RWPE2 (cell line): ENCODE results near the gene RAB3A.

Experiments used
- ATAC-seq: fragments of 200-7000 bp; cut with Tn5 transposase; 3 replicates; pipeline ENCODE4 v1.9.1; 2021; ENCODE audit warnings: low read depth
- DNase-seq: peaks from one replicate; pipeline ENCODE4 v3.0.0-alpha.2; 2020; ENCODE audit warnings: low spot score
- H3K27ac ChIP-seq: fragments of 450-650 bp; 2 replicates; pipeline ENCODE4 v1.5.1; 2017; ENCODE audit warnings: mild to moderate bottlenecking; ENCODE audit not compliant: poor library complexity, severe bottlenecking
- H3K27me3 ChIP-seq: fragments of 250-450 bp; sonication (Bioruptor Pico); 2 replicates; pipeline ENCODE4 v1.5.1; 2021; ENCODE audit warnings: mild to moderate bottlenecking, moderate library complexity; ENCODE audit not compliant: insufficient read depth, poor library complexity, severe bottlenecking
- H3K36me3 ChIP-seq: fragments of 250-450 bp; sonication (Bioruptor Pico); 2 replicates; pipeline ENCODE4 v1.5.1; 2020; ENCODE audit warnings: low read depth, mild to moderate bottlenecking, moderate library complexity
- H3K4me1 ChIP-seq: fragments of 250-450 bp; sonication (Bioruptor Pico); 2 replicates; pipeline ENCODE4 v1.5.1; 2021; ENCODE audit warnings: mild to moderate bottlenecking, moderate library complexity; ENCODE audit not compliant: insufficient read depth, poor library complexity, severe bottlenecking
- H3K4me3 ChIP-seq: fragments of 250-450 bp; sonication (Bioruptor Pico); 2 replicates; pipeline ENCODE4 v1.5.1; 2021; ENCODE audit warnings: mild to moderate bottlenecking, moderate library complexity; ENCODE audit not compliant: severe bottlenecking
- H3K9me3 ChIP-seq: fragments of 250-450 bp; sonication (Bioruptor Pico); 2 replicates; pipeline ENCODE4 v1.5.1; 2021; ENCODE audit warnings: mild to moderate bottlenecking, moderate library complexity; ENCODE audit not compliant: severe bottlenecking
- TF ChIP-seq, protein P1 (sequence below): fragments of 450-650 bp; IDR thresholded peaks from one replicate; pipeline ENCODE4 v1.5.1; 2017; ENCODE audit warnings: mild to moderate bottlenecking, moderate library complexity; ENCODE audit not compliant: poor library complexity, severe bottlenecking

RAB3A gene

DNA sequence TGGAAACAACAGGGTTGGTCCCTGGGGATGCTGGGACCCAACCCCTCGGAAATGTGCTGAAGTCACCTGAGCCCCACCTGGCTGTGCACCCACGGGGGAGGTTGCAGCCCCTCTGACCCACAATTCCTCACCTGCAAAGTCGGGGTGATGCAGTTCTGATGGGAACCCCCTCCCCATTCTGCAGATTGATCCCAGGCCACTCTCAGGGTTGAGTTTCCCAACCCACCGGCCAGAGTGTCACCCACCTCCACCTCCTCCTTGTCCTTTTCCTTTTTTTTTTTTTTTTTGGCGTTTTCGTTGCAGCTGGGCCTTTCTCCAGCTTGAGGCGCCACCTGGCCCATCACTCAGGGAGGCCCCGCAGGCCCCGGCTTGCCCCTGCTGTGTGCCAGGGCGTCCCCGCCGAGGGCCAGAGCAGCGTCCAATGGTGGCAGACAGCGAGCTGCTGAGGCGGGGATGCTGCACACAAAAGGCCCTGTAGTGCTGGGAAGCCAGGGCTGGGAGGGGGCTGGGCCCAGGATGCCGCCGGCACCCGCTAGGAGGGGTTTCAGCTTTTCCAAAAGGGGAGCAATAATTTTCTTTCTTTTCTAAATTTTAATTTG lies 46.3 kb downstream of the RAB3A start:
- H3K27ac ChIP-seq, result peak overlapping the region; percentile 77
- H3K27me3 ChIP-seq, result no peaks in the 10 kb centered on the region
- TF ChIP-seq, protein P1, sequence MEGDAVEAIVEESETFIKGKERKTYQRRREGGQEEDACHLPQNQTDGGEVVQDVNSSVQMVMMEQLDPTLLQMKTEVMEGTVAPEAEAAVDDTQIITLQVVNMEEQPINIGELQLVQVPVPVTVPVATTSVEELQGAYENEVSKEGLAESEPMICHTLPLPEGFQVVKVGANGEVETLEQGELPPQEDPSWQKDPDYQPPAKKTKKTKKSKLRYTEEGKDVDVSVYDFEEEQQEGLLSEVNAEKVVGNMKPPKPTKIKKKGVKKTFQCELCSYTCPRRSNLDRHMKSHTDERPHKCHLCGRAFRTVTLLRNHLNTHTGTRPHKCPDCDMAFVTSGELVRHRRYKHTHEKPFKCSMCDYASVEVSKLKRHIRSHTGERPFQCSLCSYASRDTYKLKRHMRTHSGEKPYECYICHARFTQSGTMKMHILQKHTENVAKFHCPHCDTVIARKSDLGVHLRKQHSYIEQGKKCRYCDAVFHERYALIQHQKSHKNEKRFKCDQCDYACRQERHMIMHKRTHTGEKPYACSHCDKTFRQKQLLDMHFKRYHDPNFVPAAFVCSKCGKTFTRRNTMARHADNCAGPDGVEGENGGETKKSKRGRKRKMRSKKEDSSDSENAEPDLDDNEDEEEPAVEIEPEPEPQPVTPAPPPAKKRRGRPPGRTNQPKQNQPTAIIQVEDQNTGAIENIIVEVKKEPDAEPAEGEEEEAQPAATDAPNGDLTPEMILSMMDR, result peak; percentile 22
- ATAC-seq, result peak; percentile 20; the same call in 2 of the 3 replicates
- peaks cover 22% of the 10 kb centered on the region for H3K4me1 ChIP-seq
- H3K4me3 ChIP-seq, result no peak overlapping the region
- no peaks in the 10 kb centered on the region for H3K9me3 ChIP-seq
- peaks cover 25% of the 10 kb centered on the region for H3K36me3 ChIP-seq
- DNase-seq, result no peak

DNA sequence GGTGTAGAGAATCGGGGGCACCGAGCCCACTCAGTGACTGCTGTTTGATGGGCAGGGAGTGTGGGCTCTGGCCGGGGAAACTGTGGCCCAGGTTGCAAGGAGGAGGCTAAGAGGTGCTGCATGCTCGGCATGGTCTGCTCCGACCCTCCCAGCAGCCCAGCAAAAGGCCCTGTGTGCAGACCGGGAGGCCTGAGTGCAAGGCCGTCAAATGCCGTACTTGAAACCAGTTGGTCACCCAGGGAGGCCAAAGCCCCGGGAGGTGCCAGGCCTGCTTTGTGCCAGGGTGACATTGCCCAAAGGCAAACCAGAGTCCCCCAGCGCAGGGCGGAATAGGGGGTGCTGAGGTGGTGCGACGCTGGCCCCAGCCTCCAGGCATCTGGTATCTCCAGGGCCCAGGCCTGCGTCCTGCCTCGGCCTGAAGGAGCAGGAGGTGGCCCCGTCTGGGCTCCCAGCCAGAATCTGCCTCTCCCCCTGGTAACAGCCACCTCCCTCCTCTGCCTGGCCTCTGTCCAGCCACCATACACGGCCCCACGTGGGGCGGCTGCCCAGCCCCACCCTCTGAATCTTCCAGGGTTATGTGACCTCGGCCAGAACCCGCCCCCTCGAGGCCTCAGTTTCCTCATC lies 46.9 kb downstream of the RAB3A start:
- Histone ChIP-seq H3K4me1 (peaks cover 22% of the 10 kb centered on the region), H3K27me3 (no peaks in the 10 kb centered on the region), H3K27ac (peak overlapping the region; percentile 77), H3K9me3 (no peaks in the 10 kb centered on the region), H3K4me3 (no peak overlapping the region), H3K36me3 (peaks cover 19% of the 10 kb centered on the region)
- ATAC-seq (peak; percentile 30), DNase-seq (peak; percentile 93)
- TF ChIP-seq, protein P1, result no peak

DNA sequence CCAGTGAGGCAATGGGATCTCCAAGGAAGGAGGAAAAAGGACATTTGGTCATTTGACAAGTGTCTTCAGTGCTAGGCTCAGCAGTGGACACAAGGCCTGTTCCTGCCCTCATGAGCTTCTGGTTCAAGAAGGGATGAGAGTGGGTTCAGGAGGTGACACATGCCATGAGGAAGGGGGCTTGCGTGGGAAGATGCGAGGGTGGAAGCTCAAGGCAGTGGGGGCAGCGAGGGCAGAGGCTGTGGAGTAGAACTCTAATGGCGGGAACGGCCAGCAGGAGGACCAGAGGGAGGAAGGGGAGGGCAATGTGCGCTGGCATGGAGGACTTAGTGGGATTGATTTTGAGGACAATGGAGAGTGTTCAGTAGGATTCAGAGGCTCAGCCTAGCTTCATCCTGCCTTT lies 47.6 kb downstream of the RAB3A start:
- Histone ChIP-seq H3K4me1 (peaks cover 22% of the 10 kb centered on the region), H3K27ac (peak overlapping the region; percentile 77)
- TF ChIP-seq, protein P1, result no peak

DNA sequence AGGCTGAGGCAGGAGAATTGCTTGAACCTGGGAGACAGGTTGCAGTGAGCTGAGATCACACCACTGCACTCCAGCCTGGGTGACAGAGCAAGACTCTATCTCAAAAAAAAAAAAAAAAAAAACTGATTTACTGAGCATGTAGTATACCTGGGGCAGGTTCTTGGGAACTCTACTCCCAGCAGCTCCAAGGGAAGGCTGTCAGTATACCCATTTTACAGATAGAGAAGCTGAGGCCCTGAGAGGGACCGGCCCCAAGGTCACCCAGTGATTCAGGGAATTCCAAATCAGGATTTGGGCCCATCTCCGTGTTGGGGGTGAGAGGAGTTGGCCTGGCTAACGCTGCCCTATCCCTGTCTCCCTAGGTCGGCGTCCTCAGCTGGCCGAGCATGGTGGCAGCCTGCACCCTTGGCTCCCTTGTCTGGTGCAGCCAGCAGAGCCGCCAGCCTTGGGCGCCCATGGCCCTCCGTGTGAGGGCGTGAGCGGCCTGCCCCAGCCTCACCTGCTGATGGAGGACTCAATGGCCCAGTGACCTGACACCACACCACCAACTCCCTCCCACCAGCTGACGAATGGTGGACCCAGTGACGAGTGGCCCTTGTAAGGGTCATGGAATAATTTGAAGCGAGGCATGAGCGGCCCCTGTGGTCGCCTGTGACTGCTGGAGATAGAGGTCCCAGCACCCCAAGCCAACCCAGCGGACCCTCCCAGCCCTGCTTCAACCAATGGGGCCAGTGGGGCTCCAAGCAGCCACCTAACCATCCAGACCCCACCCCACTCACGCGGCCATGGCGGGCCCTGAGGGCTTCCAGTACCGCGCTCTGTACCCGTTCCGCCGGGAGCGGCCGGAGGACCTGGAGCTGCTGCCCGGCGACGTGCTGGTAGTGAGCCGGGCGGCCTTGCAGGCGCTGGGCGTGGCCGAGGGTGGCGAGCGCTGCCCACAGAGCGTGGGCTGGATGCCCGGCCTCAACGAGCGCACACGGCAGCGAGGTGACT lies 48.5 kb downstream of the RAB3A start:
- Histone ChIP-seq H3K27me3 (no peaks in the 10 kb centered on the region), H3K4me1 (peaks cover 18% of the 10 kb centered on the region), H3K4me3 (no peak overlapping the region), H3K27ac (peak overlapping the region; percentile 77), H3K36me3 (peaks cover 8% of the 10 kb centered on the region), H3K9me3 (no peaks in the 10 kb centered on the region)
- ATAC-seq, result no peak
- TF ChIP-seq, protein P1, result no peak
- no peak for DNase-seq

More for the DNA sequence above, 47.6 kb downstream of the RAB3A start:
- no peak for ATAC-seq
- DNase-seq, result no peak
- peaks cover 14% of the 10 kb centered on the region for H3K36me3 ChIP-seq
- H3K4me3 ChIP-seq, result no peak overlapping the region
- no peaks in the 10 kb centered on the region for H3K9me3 ChIP-seq
- H3K27me3 ChIP-seq, result no peaks in the 10 kb centered on the region
